ENCODE measurements around the gene WDR55. TPM values are rescaled to one million over a fixed set of nuclear protein-coding genes. Genes with fewer than 3 reads are reported as not detected.
"Not testable (repeated sequence)": the region's sequence is repeated elsewhere in the genome, so short reads cannot be mapped to it uniquely, and the experiment has no call there.

Gene WDR55, protein sequence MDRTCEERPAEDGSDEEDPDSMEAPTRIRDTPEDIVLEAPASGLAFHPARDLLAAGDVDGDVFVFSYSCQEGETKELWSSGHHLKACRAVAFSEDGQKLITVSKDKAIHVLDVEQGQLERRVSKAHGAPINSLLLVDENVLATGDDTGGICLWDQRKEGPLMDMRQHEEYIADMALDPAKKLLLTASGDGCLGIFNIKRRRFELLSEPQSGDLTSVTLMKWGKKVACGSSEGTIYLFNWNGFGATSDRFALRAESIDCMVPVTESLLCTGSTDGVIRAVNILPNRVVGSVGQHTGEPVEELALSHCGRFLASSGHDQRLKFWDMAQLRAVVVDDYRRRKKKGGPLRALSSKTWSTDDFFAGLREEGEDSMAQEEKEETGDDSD
- total RNA-seq: 10 to 100 TPM; 20.4 to 23.1 TPM
- polyA plus RNA-seq (2013, experiment 1 of 2): 15.6 TPM
- polyA plus RNA-seq (2013, experiment 2 of 2): 15.9 TPM
- long read RNA-seq, experiment 1, full-length matches to known transcripts: 1 of 13 reads
- long read RNA-seq, experiment 1, partial matches to known transcripts: 1 of 13 reads
- long read RNA-seq, experiment 1, other reads (novel, unspliced or antisense): 11 of 13 reads
- long read RNA-seq, experiment 2, full-length matches to known transcripts: 41 of 66 reads
- long read RNA-seq, experiment 2, partial matches to known transcripts: 4 of 66 reads
- long read RNA-seq, experiment 2, other reads (novel, unspliced or antisense): 21 of 66 reads
- long read RNA-seq, experiment 3, full-length matches to known transcripts: 140 of 208 reads
- long read RNA-seq, experiment 3, partial matches to known transcripts: 8 of 208 reads
- long read RNA-seq, experiment 3, other reads (novel, unspliced or antisense): 60 of 208 reads
- long read RNA-seq, experiment 4, full-length matches to known transcripts: 3 of 7 reads
- long read RNA-seq, experiment 4, partial matches to known transcripts: 1 of 7 reads
- long read RNA-seq, experiment 4, other reads (novel, unspliced or antisense): 3 of 7 reads

DNA sequence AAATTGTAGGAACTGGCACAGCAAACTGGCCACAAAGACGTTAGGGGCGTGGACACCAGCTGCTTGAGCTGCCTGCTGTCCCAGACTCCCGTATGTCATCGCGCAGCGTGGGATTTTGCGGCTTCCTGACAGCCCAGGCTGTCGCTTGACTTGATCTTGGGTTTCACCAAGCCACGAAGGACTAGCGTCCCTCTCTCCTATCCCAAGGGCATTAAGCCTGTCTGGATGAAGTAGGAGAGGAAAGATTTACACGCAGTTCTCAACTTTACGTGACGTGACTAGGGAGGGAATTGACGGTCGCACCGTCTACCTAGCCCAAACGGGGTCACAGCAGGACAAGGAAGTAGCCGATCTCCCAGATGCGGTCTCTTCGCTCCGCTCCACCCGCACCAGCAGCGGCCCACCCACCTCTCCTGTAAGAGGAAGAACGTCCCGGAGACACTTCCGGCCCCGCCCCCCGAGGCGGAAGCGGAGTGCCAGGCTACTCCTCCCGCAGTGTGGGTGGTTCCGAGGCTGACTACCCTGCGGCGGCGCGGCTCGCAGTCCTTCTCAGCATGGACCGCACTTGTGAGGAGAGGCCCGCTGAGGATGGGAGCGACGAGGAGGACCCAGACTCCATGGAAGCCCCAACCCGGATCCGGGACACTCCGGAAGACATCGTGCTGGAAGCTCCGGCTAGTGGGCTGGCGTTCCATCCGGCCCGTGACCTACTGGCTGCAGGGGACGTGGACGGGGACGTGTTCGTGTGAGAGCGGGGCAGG is at the start of gene WDR55:
TSS of gene WDR55 (plus strand) at position 546 of the 761 bp plus-strand sequence. CDS start at position 555, 9 bp downstream.
- Histone ChIP-seq H3K9me3 (ENCODE audit: control insufficient read depth, low read length) (no peaks in the 10 kb centered on the region), H3K9ac (ENCODE audit: extremely low read depth, low read length, poor library complexity, severe bottlenecking) (peak within 1 kb of the TSS; percentile 52), H3K27ac (ENCODE audit: low read depth, low read length) (peak within 1 kb of the TSS; percentile 72), H3K4me3 (ENCODE audit: low read length) (peak within 1 kb of the TSS; percentile 87), H3K36me3 (ENCODE audit: control insufficient read depth, insufficient read depth, low read length) (peaks cover 58% of the 10 kb centered on the region), H3K27me3 (ENCODE audit: control insufficient read depth, insufficient read depth, low read length, poor library complexity, severe bottlenecking) (no peaks in the 10 kb centered on the region), H3K4me1 (ENCODE audit: control insufficient read depth, insufficient read depth, low read length) (no peaks in the 10 kb centered on the region)
- H3K9me3 Mint-ChIP-seq: no peaks in the 10 kb centered on the region
- H3K4me3 Mint-ChIP-seq: peak within 1 kb of the TSS; percentile 99
- 1% methylated on average over 37 to 54 of the region's 54 CpGs for WGBS, 2 experiments (ENCODE audit: insufficient coverage in 1 of 2, insufficient read length in 1 of 2)
- no peaks in the 10 kb centered on the region for H3K27me3 Mint-ChIP-seq (ENCODE audit: insufficient read depth)
- peak within 1 kb of the TSS; percentile 91 for H3K27ac Mint-ChIP-seq
- H3K4me1 Mint-ChIP-seq: peaks cover 8% of the 10 kb centered on the region
- TF ChIP-seq, protein P1, sequence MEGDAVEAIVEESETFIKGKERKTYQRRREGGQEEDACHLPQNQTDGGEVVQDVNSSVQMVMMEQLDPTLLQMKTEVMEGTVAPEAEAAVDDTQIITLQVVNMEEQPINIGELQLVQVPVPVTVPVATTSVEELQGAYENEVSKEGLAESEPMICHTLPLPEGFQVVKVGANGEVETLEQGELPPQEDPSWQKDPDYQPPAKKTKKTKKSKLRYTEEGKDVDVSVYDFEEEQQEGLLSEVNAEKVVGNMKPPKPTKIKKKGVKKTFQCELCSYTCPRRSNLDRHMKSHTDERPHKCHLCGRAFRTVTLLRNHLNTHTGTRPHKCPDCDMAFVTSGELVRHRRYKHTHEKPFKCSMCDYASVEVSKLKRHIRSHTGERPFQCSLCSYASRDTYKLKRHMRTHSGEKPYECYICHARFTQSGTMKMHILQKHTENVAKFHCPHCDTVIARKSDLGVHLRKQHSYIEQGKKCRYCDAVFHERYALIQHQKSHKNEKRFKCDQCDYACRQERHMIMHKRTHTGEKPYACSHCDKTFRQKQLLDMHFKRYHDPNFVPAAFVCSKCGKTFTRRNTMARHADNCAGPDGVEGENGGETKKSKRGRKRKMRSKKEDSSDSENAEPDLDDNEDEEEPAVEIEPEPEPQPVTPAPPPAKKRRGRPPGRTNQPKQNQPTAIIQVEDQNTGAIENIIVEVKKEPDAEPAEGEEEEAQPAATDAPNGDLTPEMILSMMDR (conservative IDR thresholded peaks at IDR 0.05): no peak
- peak; percentile 98 for DNase-seq
- H3K36me3 Mint-ChIP-seq (ENCODE audit: low read depth): peaks cover 66% of the 10 kb centered on the region

DNA sequence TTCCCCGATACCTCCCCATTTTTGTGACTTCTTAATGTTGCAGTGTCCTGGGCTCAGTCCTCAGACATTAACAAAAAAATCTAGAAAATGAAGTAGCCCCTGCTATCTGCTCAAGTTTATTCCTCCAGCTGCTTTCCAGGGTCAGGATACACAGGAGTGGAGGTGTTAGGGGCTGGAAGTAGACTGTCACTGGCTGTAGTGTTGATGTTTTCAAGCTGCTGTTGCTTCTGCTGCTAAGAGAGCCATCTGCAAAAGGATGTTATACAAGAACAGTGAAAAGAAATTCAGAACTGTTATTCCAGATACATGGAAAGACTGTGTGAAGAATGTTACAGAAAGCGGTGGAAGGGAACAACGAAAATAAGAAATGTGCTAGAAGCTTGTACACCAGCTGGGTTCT is 42.4 kb upstream of the WDR55 start:
- no peak for DNase-seq
- Histone ChIP-seq H3K9me3 (ENCODE audit: control insufficient read depth, low read length) (peaks cover 28% of the 10 kb centered on the region), H3K27me3 (ENCODE audit: control insufficient read depth, insufficient read depth, low read length, poor library complexity, severe bottlenecking) (no peaks in the 10 kb centered on the region), H3K9ac (ENCODE audit: extremely low read depth, low read length, poor library complexity, severe bottlenecking) (no peak overlapping the region), H3K4me1 (ENCODE audit: control insufficient read depth, insufficient read depth, low read length) (no peaks in the 10 kb centered on the region), H3K36me3 (ENCODE audit: control insufficient read depth, insufficient read depth, low read length) (no peaks in the 10 kb centered on the region), H3K4me3 (ENCODE audit: low read length) (no peak overlapping the region), H3K27ac (ENCODE audit: low read depth, low read length) (no peak overlapping the region)
- Mint-ChIP-seq H3K36me3 (ENCODE audit: low read depth) (no peaks in the 10 kb centered on the region), H3K27me3 (ENCODE audit: insufficient read depth) (peaks cover 21% of the 10 kb centered on the region), H3K4me1 (no peaks in the 10 kb centered on the region), H3K4me3 (no peak overlapping the region), H3K27ac (no peak overlapping the region), H3K9me3 (peaks cover 72% of the 10 kb centered on the region)
- TF ChIP-seq, protein P1 (conservative IDR thresholded peaks at IDR 0.05): no peak
- WGBS, 2 experiments (ENCODE audit: insufficient coverage in 1 of 2, insufficient read length in 1 of 2): 92 to 95% methylated on average over 3 of the region's 3 CpGs

DNA sequence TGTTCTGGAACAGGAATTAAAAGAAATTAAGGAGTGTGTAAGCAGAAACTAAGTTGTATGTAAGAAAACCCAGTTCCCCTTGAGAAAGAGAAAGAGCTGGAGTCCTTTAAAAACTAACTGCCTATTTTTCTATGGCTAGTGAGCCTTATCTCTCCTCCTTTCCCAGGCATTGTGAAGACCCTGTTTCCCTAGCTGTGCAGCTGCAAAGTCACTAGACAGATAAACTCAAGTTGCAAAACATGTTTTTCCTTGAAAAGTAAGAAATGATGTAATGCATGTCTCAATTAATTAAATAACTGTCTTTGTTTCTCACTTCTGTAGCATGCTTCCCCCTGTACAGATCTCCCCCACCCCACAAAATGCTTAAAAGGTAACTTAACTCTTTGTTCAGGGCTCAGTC is 41.6 kb upstream of the WDR55 start:
- H3K36me3 Mint-ChIP-seq (ENCODE audit: low read depth): not testable (repeated sequence)
- peaks cover 18% of the 10 kb centered on the region for H3K27me3 Mint-ChIP-seq (ENCODE audit: insufficient read depth)

DNA sequence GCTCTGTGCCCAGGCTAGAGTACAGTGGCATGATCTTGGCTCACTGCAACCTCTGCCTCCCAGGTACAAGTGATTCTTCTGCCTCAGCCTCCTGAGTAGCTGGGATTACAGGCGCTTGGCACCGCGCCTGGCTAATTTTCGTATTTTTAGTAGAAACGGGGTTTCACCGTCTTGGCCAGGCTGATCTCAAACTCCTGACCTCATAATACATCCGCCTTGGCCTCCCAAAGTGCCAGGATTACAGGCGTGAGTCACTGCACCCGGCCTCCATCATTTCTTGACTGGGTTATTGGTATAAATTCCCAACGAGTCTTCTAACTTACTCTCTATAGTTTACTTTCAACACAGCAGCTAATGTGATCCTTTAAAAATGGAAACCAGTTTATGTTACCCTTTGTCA is 39.8 kb upstream of the WDR55 start:
- H3K9ac ChIP-seq (ENCODE audit: extremely low read depth, low read length, poor library complexity, severe bottlenecking); H3K27ac Mint-ChIP-seq; H3K36me3 Mint-ChIP-seq (ENCODE audit: low read depth); H3K27ac ChIP-seq (ENCODE audit: low read depth, low read length); H3K4me1 Mint-ChIP-seq; H3K4me3 Mint-ChIP-seq; H3K36me3 ChIP-seq (ENCODE audit: control insufficient read depth, insufficient read depth, low read length); H3K4me1 ChIP-seq (ENCODE audit: control insufficient read depth, insufficient read depth, low read length); DNase-seq; H3K4me3 ChIP-seq (ENCODE audit: low read length); H3K27me3 ChIP-seq (ENCODE audit: control insufficient read depth, insufficient read depth, low read length, poor library complexity, severe bottlenecking): not testable (repeated sequence)
- Mint-ChIP-seq H3K27me3 (ENCODE audit: insufficient read depth) (peaks cover 17% of the 10 kb centered on the region), H3K9me3 (peaks cover 76% of the 10 kb centered on the region)
- 91 to 92% methylated on average over 9 to 10 of the region's 10 CpGs for WGBS, 2 experiments (ENCODE audit: insufficient coverage in 1 of 2, insufficient read length in 1 of 2)
- peaks cover 35% of the 10 kb centered on the region for H3K9me3 ChIP-seq (ENCODE audit: control insufficient read depth, low read length)

More for the DNA sequence above, 41.6 kb upstream of the WDR55 start:
- H3K27ac Mint-ChIP-seq; H3K36me3 ChIP-seq (ENCODE audit: control insufficient read depth, insufficient read depth, low read length); H3K4me3 ChIP-seq (ENCODE audit: low read length); H3K4me1 Mint-ChIP-seq; DNase-seq; H3K9ac ChIP-seq (ENCODE audit: extremely low read depth, low read length, poor library complexity, severe bottlenecking); H3K4me3 Mint-ChIP-seq; H3K27me3 ChIP-seq (ENCODE audit: control insufficient read depth, insufficient read depth, low read length, poor library complexity, severe bottlenecking); H3K27ac ChIP-seq (ENCODE audit: low read depth, low read length); H3K4me1 ChIP-seq (ENCODE audit: control insufficient read depth, insufficient read depth, low read length): not testable (repeated sequence)
- H3K9me3 Mint-ChIP-seq: peaks cover 73% of the 10 kb centered on the region
- H3K9me3 ChIP-seq (ENCODE audit: control insufficient read depth, low read length): peaks cover 36% of the 10 kb centered on the region

Data from endodermal cell (in vitro differentiated cells).